ENCODE measurements around the gene OR2T27. TPM values are rescaled to one million over a fixed set of nuclear protein-coding genes. Genes with fewer than 3 reads are reported as not detected.
"Not testable (repeated sequence)": the region's sequence is repeated elsewhere in the genome, so short reads cannot be mapped to it uniquely, and the experiment has no call there.

The OR2T27 gene
- total and polyA plus RNA-seq, 2 experiments from 2014 or later = not detected

DNA sequence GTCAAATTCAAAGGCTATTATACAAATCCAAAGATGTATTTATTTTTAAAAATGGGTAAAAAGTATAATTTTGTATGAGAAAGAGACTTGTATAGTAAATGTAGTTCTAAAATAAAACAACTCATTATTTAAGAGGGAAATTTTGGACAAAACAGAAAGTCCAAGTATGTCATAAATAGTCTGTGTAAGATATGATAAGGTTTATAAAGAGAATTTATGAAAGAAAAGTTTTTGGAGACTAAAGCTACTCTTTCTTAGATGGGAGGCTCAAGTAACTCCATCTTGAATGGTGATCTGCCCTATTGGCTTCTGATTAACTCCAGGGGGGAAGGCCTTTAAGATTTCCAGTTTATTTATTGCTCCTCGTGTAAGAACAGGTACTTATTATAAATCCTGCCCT is 14.7 kb upstream of the OR2T27 start (continued):
- TF ChIP-seq REST (IDR thresholded peaks at IDR 0.05; ENCODE audit: unreplicated experiment) (no peak), EZH2 (IDR thresholded peaks at IDR 0.05; ENCODE audit: low read depth, unreplicated experiment) (no peak), ZNF331 (CRISPR knock-in tag; IDR thresholded peaks at IDR 0.05; ENCODE audit: low read depth) (no peak)

GRCh38 chr1:248663453-248664328 is 8.4 kb upstream of the OR2T27 start:
- H3K79me2 ChIP-seq (replicated peaks; ENCODE audit: insufficient read depth); H3K27ac ChIP-seq (ENCODE audit: low read depth); H3K27me3 ChIP-seq (ENCODE audit: insufficient read depth); H3K36me3 ChIP-seq (ENCODE audit: insufficient read depth); H3K4me3 Mint-ChIP-seq; H2AFZ ChIP-seq; H3K4me1 Mint-ChIP-seq; H3F3A ChIP-seq (replicated peaks; ENCODE audit: low read depth); H3K27me3 Mint-ChIP-seq (ENCODE audit: insufficient read depth, low read depth, poor library complexity); DNase-seq (ENCODE audit: low spot score); ATAC-seq; H3K4me2 ChIP-seq; H3K9me2 ChIP-seq (ENCODE audit: insufficient read depth); H3K27ac Mint-ChIP-seq; H4K20me1 ChIP-seq (replicated peaks; ENCODE audit: insufficient read depth); H3K4me3 ChIP-seq; H3K4me1 ChIP-seq (ENCODE audit: insufficient read depth): not testable (repeated sequence)
- Mint-ChIP-seq H3K36me3 (ENCODE audit: low read depth) (peaks cover 15% of the 10 kb centered on the region), H3K9me3 (peaks cover 77% of the 10 kb centered on the region)

DNA sequence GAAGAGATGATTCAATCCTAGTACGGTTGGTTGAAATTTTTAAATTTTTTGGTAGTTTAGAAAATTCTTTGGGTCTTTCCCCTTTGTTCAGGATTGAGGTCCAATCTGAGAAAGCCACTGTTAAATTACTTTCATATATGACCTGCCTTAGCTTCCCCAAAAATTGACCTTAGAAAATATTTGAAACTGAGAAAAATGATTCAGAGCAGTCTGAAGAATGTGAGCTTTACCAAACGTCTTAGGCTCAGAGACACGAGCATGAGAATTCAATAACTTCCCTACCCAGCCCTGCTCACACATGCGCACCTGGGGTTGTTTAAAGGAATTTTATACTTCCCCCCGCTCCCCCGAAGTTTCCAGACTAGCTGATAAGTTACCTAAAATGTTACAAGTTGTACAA is 1.5 kb upstream of the OR2T27 start:
- H3K36me3 ChIP-seq (ENCODE audit: insufficient read depth); H3K27ac Mint-ChIP-seq; H2AFZ ChIP-seq; H3K4me2 ChIP-seq; H3K79me2 ChIP-seq (replicated peaks; ENCODE audit: insufficient read depth); H3K9me2 ChIP-seq (ENCODE audit: insufficient read depth); H3K4me1 ChIP-seq (ENCODE audit: insufficient read depth); H3F3A ChIP-seq (replicated peaks; ENCODE audit: low read depth); H4K20me1 ChIP-seq (replicated peaks; ENCODE audit: insufficient read depth); H3K27me3 Mint-ChIP-seq (ENCODE audit: insufficient read depth, low read depth, poor library complexity); H3K4me1 Mint-ChIP-seq; H3K4me3 ChIP-seq; H3K27ac ChIP-seq (ENCODE audit: low read depth); H3K27me3 ChIP-seq (ENCODE audit: insufficient read depth); ATAC-seq; H3K4me3 Mint-ChIP-seq; DNase-seq (ENCODE audit: low spot score): not testable (repeated sequence)
- Mint-ChIP-seq H3K9me3 (peaks cover 56% of the 10 kb centered on the region), H3K36me3 (ENCODE audit: low read depth) (peaks cover 13% of the 10 kb centered on the region)

DNA sequence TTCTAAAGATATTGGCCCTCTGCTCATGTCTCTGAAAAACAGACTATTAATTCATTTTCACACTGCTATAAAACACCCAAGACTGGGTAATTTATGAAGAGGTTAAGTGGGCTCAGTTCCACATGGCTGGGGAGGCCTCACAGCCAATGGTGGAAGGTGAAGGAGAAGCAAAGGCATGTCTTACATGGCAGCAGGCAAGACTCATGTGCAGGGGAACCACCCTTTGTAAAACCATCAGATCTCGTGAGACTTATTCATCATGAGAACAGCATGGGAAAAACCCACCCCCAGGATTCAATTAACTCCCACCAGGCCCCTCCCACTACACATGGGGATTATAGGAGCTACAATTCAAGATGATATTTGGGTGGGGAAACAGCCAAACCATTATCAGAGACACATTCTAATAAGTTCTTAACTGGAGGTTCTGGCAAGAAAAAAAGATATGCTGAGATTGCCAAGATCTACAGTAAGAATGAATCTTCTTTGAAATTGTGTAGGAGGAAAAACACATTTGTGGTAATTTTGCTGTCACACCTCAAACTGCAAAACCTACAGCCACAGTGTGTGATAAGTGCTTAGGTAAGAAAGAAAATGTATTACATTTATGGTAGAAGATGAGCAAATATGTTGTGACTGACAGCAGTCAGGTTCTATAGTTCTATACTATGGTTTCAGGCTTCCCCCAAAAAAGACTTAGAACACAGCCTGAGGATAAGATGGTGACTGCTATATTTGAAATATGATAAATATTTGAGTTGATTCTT is 6.4 kb downstream of the OR2T27 start:
- H3K4me2 ChIP-seq; H3K9me2 ChIP-seq (ENCODE audit: insufficient read depth); H3F3A ChIP-seq (replicated peaks; ENCODE audit: low read depth); H3K27me3 Mint-ChIP-seq (ENCODE audit: insufficient read depth, low read depth, poor library complexity); H3K4me1 Mint-ChIP-seq; H3K36me3 ChIP-seq (ENCODE audit: insufficient read depth); H3K79me2 ChIP-seq (replicated peaks; ENCODE audit: insufficient read depth); DNase-seq (ENCODE audit: low spot score); H3K4me3 Mint-ChIP-seq; H3K36me3 Mint-ChIP-seq (ENCODE audit: low read depth); H3K4me1 ChIP-seq (ENCODE audit: insufficient read depth); H3K27ac Mint-ChIP-seq; H2AFZ ChIP-seq; H3K27ac ChIP-seq (ENCODE audit: low read depth); H4K20me1 ChIP-seq (replicated peaks; ENCODE audit: insufficient read depth); H3K4me3 ChIP-seq; H3K27me3 ChIP-seq (ENCODE audit: insufficient read depth); ATAC-seq: not testable (repeated sequence)
- H3K9me3 Mint-ChIP-seq = peaks cover 39% of the 10 kb centered on the region

- not testable (repeated sequence) for H3K4me1 Mint-ChIP-seq; H3K27me3 Mint-ChIP-seq (ENCODE audit: insufficient read depth, low read depth, poor library complexity); H3K4me3 ChIP-seq; H3K36me3 Mint-ChIP-seq (ENCODE audit: low read depth); H2AFZ ChIP-seq; H3K4me1 ChIP-seq (ENCODE audit: insufficient read depth); H3K79me2 ChIP-seq (replicated peaks; ENCODE audit: insufficient read depth); H3K27ac Mint-ChIP-seq; H3F3A ChIP-seq (replicated peaks; ENCODE audit: low read depth); H3K4me2 ChIP-seq; H4K20me1 ChIP-seq (replicated peaks; ENCODE audit: insufficient read depth); H3K27ac ChIP-seq (ENCODE audit: low read depth); H3K4me3 Mint-ChIP-seq; ATAC-seq; H3K27me3 ChIP-seq (ENCODE audit: insufficient read depth); DNase-seq (ENCODE audit: low spot score); H3K9me2 ChIP-seq (ENCODE audit: insufficient read depth); H3K36me3 ChIP-seq (ENCODE audit: insufficient read depth)
- H3K9me3 Mint-ChIP-seq = peaks cover 29% of the 10 kb centered on the region
These were observed 10.2 kb downstream of the OR2T27 start, which contains the start of gene OR2T35 for GRCh38 chr1:248645178-248645577. Gene OR2T35, minus strand, starts transcription at chr1:248645278. Its CDS starts 6,020 bp downstream, at chr1:248639258.
